HG02588 (cell line): ENCODE measurements around the gene GSTM1.
"Not testable (repeated sequence)": the region's sequence is repeated elsewhere in the genome, so short reads cannot be mapped to it uniquely, and the experiment has no call there.

Experiments
- ATAC-seq: cut with Tn5 transposase; IDR thresholded peaks from one replicate; pipeline ENCODE4 v1.9.1; 2021; ENCODE audit warnings: mild to moderate bottlenecking, moderate library complexity; ENCODE audit not compliant: unreplicated experiment

The GSTM1 gene

GRCh38 chr1:109659997-109660690 lies 27.5 kb upstream of the GSTM1 start:
- ATAC-seq: no peak

GRCh38 chr1:109660691-109661026 lies 27.0 kb upstream of the GSTM1 start:
- ATAC-seq: not testable (repeated sequence)

- no peak for ATAC-seq
Observed at GRCh38 chr1:109661391-109661790, 26.2 kb upstream of the GSTM1 start.

GRCh38 chr1:109664671-109665070 lies 22.9 kb upstream of the GSTM1 start:
- no peak for ATAC-seq

- peak; percentile 92 for ATAC-seq
Observed at GRCh38 chr1:109667452-109668122, 20.0 kb upstream of the GSTM1 start, which contains the start of gene GSTM2. Gene GSTM2, plus strand, starts transcription at chr1:109668057. Its CDS starts 59 bp downstream, at chr1:109668116.

- no peak for ATAC-seq
Observed at GRCh38 chr1:109668123-109668775, 19.4 kb upstream of the GSTM1 start.

- no peak for ATAC-seq
Observed at GRCh38 chr1:109669246-109669948, 18.2 kb upstream of the GSTM1 start.

- ATAC-seq: not testable (repeated sequence)
Observed at GRCh38 chr1:109669949-109670302, 17.7 kb upstream of the GSTM1 start.

GRCh38 chr1:109671067-109671466 lies 16.6 kb upstream of the GSTM1 start:
- ATAC-seq: no peak

- ATAC-seq: not testable (repeated sequence)
Observed at GRCh38 chr1:109673861-109674260, 13.8 kb upstream of the GSTM1 start.

GRCh38 chr1:109676683-109677381 lies 10.8 kb upstream of the GSTM1 start:
- ATAC-seq: not testable (repeated sequence)

GRCh38 chr1:109677459-109677858 lies 10.2 kb upstream of the GSTM1 start:
- ATAC-seq: no peak

GRCh38 chr1:109678637-109679036 lies 9.0 kb upstream of the GSTM1 start:
- not testable (repeated sequence) for ATAC-seq

- not testable (repeated sequence) for ATAC-seq
Observed at GRCh38 chr1:109684777-109685176, 2.8 kb upstream of the GSTM1 start.

GRCh38 chr1:109685399-109685798 lies 2.2 kb upstream of the GSTM1 start:
- not testable (repeated sequence) for ATAC-seq

GRCh38 chr1:109685890-109686289 lies 1.7 kb upstream of the GSTM1 start:
- ATAC-seq: not testable (repeated sequence)

- not testable (repeated sequence) for ATAC-seq
Observed at GRCh38 chr1:109687109-109687508, 508 bp upstream of the GSTM1 start.

GRCh38 chr1:109689844-109690405 lies 2.3 kb downstream of the GSTM1 start:
- no peak for ATAC-seq

- no peak for ATAC-seq
Observed at GRCh38 chr1:109691759-109692158, 4.1 kb downstream of the GSTM1 start.

- ATAC-seq: not testable (repeated sequence)
Observed at GRCh38 chr1:109694400-109694799, 6.8 kb downstream of the GSTM1 start.
